Kidney glomerular epithelial cell (primary cell): ENCODE results near the gene WWTR1.

ENCODE experiments used
- DNase-seq: peaks from one replicate; lab custom pipeline; 2025; lab: John Stamatoyannopoulos, UW

The WWTR1 gene

DNA sequence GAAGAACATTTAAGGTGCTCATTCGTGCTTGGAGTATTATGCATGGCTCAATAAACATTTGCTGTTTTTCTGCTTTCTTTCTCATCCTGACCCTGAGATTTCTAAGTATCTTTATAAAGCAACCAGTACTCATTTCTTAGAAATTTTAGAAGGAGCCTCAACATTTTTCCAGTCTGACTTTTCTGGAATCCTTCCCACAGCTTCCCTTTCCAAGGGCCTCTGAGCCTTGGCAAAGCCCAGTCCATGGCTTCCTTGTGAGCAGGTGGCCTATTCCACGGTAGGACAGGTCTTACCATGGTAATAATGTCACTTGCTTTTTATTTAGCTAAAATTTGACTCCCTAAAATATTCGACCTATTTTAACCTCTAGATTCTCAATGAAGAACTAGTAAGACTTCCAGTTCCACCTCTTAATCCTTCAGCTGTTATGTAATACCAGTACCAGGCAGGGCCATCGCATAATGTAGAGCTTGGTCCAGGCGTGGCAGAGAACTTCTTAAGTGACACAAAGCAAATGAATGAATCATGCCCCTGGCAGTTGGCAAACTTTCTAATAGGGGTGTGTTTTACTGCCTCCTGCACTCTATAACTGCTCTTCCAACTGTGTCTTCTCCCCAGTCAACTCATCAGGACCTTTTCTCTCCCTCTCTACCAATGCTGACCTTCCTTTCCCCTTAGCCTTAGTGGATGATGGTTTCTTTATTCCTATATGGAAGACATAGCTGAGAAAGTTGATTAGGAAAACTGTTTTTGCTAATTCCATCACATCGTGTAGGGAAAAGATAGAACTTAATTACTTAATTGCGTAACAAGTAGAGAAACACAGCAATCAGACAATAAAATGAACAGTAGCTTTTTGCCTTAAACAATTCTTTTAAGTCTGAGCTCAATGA lies 184.2 kb downstream of the WWTR1 start:
- DNase-seq: peak; percentile 92

- peak; percentile 98 for DNase-seq
Observed at GRCh38 chr3:149472030-149472797, 185.6 kb downstream of the WWTR1 start.

DNA sequence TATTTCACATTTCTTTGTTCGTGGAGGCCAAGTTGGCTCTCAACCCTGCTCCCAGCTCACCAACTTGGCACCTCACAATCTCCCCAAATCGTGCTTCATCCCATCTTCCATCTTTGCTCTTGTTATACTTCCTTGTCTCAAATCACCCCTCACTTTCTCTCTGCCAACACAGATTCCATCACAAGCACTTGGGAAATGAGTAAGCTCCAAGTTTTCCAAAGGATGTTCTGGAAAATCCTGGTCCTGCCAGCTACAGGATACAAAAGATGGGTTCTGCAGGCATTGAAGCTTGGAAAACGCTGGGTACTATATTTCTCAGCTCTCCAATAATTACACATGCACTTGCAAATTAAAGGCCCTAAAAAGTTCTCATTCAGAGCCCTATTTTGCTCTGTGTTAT lies 187.4 kb downstream of the WWTR1 start:
- DNase-seq: no peak

DNA sequence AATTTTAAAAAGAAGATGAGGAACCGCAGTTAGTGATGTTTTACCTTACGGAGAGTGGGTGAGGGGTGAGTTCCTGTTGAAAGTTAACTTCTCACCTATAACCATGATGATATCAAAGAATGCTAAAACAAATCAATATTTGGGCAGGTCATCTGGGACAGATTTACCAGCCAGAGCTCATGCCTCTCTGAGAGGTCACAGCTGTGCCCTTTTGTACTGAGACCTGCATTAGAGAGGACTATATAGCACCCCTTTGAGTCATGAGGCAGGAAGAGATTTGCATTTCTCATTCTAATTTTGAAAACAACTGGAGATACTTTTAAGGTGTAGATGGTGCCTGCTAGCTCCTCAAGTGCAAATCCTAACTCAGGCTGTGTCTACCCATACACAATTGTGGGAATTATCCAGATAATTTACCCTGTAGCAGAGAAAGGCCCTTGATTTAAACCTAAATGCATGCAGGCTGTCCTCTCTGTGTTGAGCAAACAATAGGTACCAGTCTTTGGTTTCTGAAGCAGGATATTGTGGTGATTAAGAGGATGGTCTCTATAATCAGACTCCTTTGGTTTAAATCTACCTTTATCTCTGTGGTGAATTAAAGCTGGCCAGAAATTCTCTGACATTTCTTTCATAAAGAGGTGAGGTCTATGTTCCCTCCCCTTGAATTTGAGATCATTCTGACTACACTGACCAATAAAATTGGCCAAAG lies 189.2 kb downstream of the WWTR1 start:
- DNase-seq: no peak
